ENCODE data around the gene TSPAN32. TPM values are rescaled to one million over a fixed set of nuclear protein-coding genes. Genes with fewer than 3 reads are reported as not detected.

The TSPAN32 gene
- total and polyA plus RNA-seq, 10 of the 15 experiments (the other 5 are each of a cell fraction or from before 2014, with no cell fraction given): 0.08 TPM; not detected in 9

- DNase-seq (ENCODE audit: low read depth, low spot score) (no peak), FAIRE-seq (no peak), ATAC-seq (no peak)
- Histone ChIP-seq H3K27me3 (replicated peaks in 1 of 2; ENCODE audit: control insufficient read depth in 2 of 2, insufficient read depth in 2 of 2, low read length in 1 of 2) (no peaks in the 10 kb centered on the region), H3K4me1 (ENCODE audit: control insufficient read depth, insufficient read depth, low read length) (no peaks in the 10 kb centered on the region), H3K9me3 (replicated peaks; ENCODE audit: control insufficient read depth, insufficient read depth, low read length) (no peaks in the 10 kb centered on the region), H3K79me2 (ENCODE audit: control insufficient read depth, insufficient read depth, low read length) (no peaks in the 10 kb centered on the region), H3K9ac (ENCODE audit: control insufficient read depth, insufficient read depth, low read length) (no peak overlapping the region), H4K20me1 (ENCODE audit: control insufficient read depth, insufficient read depth) (no peaks in the 10 kb centered on the region), H3K4me3 (no peak overlapping the region), H3K27ac (ENCODE audit: control insufficient read depth, insufficient read depth) (no peak overlapping the region), H2AFZ (ENCODE audit: control insufficient read depth, low read depth, low read length) (no peak overlapping the region), H3K36me3 (ENCODE audit: control insufficient read depth in 2 of 2, insufficient read depth in 2 of 2, low read length in 1 of 2) (no peaks in the 10 kb centered on the region), H3K4me2 (ENCODE audit: control insufficient read depth, insufficient read depth) (no peak overlapping the region)
- BruUV-seq (replicated peaks): no TSS peak
- 47% methylated on average over 11 of the region's 16 CpGs for WGBS (ENCODE audit: insufficient coverage, insufficient replicate concordance, low lambda C conversion rate, missing lambda C conversion rate)
- POLR2A ChIA-PET: no interaction called here
- in situ Hi-C loops (cut with MboI): loop anchor here (5.0 kb wide), 1 partner anchor 103 kb away; no protein-coding TSS in a partner anchor
- intact Hi-C loops (cut with micrococcal nuclease; ENCODE audit: unreplicated experiment): no loop called here
- SMC1A ChIA-PET (ENCODE audit: uncharacterized antibody, unreplicated experiment): no interaction called here
- RAD21 ChIA-PET (ENCODE audit: unreplicated experiment): no interaction called here
- TF ChIP-seq SPI1 (IDR thresholded peaks at IDR 0.05; ENCODE audit: borderline replicate concordance, insufficient read depth, low read depth, low read length) (no peak), SMC3 (IDR thresholded peaks at IDR 0.05; ENCODE audit: borderline replicate concordance, low read length) (no peak), SUZ12 (IDR thresholded peaks at IDR 0.05; ENCODE audit: unreplicated experiment) (no peak), ZNF24 (IDR thresholded peaks at IDR 0.05) (no peak), ATF7 (IDR thresholded peaks at IDR 0.05; ENCODE audit: low read depth) (no peak), IRF3 (IDR thresholded peaks at IDR 0.05) (no peak), ZBED1 (IDR thresholded peaks at IDR 0.05; ENCODE audit: borderline replicate concordance) (no peak), CBX3 (IDR thresholded peaks at IDR 0.05; ENCODE audit: borderline replicate concordance, low read depth) (no peak), CREB1 (IDR thresholded peaks at IDR 0.05; ENCODE audit: low read depth) (no peak), CHD2 (IDR thresholded peaks at IDR 0.05; ENCODE audit: borderline replicate concordance, low read depth, low read length) (no peak)
- TF ChIP-seq, protein P1, sequence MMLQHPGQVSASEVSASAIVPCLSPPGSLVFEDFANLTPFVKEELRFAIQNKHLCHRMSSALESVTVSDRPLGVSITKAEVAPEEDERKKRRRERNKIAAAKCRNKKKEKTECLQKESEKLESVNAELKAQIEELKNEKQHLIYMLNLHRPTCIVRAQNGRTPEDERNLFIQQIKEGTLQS (IDR thresholded peaks at IDR 0.05; ENCODE audit: borderline replicate concordance, extremely low read depth, low read depth, low read length): no peak
- CTCF ChIA-PET: no interaction called here
Observed at GRCh38 chr11:2314525-2315394, 12.9 kb downstream of the TSPAN32 start.

Measured in GM12878 (cell line).